T-helper 1 cell (primary cell): Measurements from ENCODE around the gene SDF2L1.
"Not testable (repeated sequence)": the region's sequence is repeated elsewhere in the genome, so short reads cannot be mapped to it uniquely, and the experiment has no call there.

Experiments
- DNase-seq, 5 donors: peaks; one replicate each; pipeline ENCODE4 v3.0.0-alpha.2; 2012 to 2020

SDF2L1 gene

DNA sequence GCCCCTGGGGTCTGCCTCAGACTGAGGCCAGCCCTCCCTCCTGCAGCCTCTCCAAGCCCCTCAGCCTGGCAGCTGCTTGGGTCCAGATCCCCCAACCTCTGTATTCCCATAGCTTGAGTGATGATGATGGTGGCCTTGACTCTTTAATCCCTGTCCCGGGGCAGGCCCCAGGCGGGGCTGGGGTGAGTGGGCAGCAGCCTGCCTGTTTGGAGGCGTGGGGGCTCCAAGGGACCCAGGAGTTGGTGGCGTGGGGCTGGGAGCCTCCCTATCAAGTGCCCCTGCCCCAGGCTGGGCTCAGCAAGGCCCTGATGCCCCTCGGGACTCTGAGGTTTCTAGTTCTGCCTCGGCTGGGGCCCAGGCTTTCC lies 46.2 kb downstream of the SDF2L1 start:
- DNase-seq: no peak

DNA sequence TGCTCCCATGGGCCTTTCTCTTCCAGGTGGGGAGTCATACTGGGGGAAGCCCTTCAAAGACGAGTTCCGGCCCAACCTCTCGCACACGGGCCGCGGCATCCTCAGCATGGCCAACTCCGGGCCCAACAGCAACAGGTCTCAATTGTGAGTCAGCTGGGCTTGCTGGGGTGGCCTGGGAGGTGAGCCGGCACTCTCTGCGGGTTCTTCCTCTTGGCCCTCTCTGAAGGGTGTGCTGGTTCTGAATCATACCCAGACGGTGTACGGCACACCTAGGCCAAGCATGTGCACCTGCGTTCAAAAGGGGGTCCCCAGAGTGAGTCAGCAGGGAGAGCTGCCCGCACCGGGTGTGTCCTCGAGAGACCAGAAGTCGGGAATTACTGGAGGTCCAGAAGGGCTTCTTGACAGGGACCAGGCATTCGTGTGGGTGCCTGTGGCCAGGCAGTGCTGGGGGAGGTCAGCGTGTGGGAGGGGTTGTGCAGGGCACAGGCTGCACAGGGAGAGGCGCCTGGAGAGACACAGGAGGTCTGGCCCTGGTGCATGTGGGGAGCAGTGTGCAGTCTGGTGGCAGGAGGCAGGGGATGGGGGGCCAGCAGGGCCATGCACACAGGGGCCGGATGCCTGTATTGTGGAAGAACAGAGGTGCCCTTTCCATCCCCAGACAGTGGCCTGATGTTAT lies 46.7 kb downstream of the SDF2L1 start:
- DNase-seq: no peak

DNA sequence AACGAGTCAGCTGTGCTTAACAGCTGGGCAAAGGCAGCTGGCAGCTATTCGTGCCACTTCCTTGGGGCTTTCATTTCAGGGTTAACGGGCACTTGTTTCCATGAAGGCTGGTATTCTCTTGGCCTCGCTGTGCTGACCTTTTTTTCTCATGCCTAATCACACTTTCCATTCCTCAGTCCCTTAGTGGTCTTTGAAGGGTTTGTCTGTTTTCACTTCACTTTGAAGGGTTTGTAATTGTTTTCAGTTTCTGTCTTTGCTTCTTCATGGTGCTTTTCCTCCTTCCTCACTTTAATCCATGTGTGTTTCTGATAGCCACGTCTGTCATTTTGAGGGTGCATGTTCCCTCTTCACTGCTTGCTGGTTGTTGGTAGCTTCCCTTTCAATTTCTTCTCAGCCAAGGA lies 48.3 kb downstream of the SDF2L1 start:
- peak in 1 of 5 donors; percentile 15 for DNase-seq

DNA sequence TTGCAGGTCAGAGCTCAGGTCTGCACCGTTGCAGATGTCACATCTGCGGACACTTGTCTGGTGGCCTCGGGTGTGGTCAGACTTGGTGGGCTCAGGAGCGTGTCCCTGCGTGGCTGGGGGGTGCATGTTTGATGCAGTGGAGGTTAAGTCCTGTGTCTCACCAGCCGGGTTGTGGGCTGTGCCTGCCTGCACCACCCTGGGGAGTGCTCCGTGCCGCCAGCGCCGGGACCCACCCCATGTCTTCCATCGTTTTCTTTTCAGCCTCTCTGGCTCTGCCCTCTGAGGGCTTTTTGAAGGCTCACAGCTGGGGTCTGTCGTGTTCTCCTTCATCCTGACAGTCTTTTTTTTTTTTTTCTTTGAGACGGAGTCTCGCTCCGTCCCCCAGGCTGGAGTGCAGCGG lies 49.7 kb downstream of the SDF2L1 start:
- no peak for DNase-seq

DNA sequence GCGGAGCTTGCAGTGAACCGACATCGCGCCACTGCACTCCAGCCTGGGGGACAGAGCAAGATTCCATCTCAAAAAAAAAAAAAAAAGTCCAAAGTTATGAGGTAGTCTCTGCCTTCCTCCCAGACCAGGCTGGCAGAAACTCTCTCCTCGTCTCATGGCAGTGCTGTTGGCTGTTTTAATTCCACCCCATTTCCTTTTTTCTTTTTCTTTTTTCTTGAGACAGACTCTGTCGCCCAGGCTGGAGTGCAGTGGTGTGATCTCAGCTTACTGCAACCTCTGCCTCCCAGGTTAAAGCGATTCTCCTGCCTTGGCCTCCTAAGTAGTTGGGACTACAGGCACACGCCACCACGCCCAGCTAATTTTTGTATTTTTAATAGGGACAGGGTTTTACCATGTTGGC lies 50.8 kb downstream of the SDF2L1 start:
- DNase-seq: not testable (repeated sequence)

DNA sequence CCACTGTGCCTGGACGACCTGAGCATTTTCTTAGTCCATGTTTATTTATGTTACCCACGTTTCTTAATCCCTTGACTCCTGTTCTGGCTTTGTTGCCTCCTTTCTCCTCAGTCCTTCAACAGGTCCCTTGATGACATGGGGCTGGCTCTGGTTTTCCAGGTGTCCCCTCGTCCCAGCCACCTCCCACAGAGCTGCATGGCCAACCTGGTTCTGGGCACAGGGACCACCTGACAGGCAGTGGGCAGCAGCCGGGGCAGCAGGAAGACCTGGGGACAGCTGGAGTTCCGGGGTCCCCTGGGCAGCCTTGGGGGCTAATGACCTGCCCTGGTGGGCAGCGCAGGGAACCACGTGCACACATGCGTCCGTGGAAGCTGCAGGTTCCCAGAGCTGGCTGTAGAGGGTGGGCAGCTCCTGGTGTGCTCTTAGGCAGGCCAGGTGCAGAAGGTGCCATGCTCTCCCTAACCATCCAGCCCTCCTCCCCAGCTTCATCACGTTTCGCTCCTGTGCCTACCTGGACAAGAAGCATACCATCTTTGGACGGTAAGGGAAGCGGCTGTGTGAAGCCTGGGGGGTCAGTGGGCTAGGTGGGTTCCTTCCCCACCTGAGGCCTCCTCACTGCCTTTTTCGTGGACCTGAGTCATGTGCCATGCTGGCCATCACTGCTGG lies 51.4 kb downstream of the SDF2L1 start:
- DNase-seq: no peak
